Measurements from ENCODE around the gene CWC27.

Gene CWC27

GRCh38 chr5:64884541-64884940, 115.8 kb downstream of the CWC27 start:
- no peaks in the 10 kb centered on the region for H3K9me3 ChIP-seq (ENCODE audit: control insufficient read depth, insufficient read depth, low read depth, low read length)
- no peak for TF ChIP-seq MEIS1 (CRISPR knock-in tag; IDR thresholded peaks at IDR 0.05; ENCODE audit: borderline replicate concordance)
- no peak for TF ChIP-seq ZNF514 (tag by site-specific recombination; IDR thresholded peaks at IDR 0.05)
- TF ChIP-seq ZNF473 (tag by site-specific recombination; IDR thresholded peaks at IDR 0.05): no peak
- TF ChIP-seq ZNF843 (tag by site-specific recombination; IDR thresholded peaks at IDR 0.05): no peak
- no peak for TF ChIP-seq ZNF624 (tag by site-specific recombination; IDR thresholded peaks at IDR 0.05)
- TF ChIP-seq ELK4 (IDR thresholded peaks at IDR 0.05; ENCODE audit: borderline replicate concordance, low read depth, low read length): no peak
- no peak for TF ChIP-seq ZNF660 (tag by site-specific recombination; IDR thresholded peaks at IDR 0.05)
- no peak for TF ChIP-seq ZNF501 (tag by site-specific recombination; IDR thresholded peaks at IDR 0.05)
- TF ChIP-seq ZNF169 (tag by site-specific recombination; IDR thresholded peaks at IDR 0.05): no peak
- TF ChIP-seq ZNF664 (tag by site-specific recombination; IDR thresholded peaks at IDR 0.05): no peak
- CTCF ChIA-PET: no interaction called here
- no peaks in the 10 kb centered on the region; the same call in 1 of the 2 replicates for H3K4me1 ChIP-seq (ENCODE audit: control insufficient read depth, insufficient read depth, low read length)
- H3K4me3 ChIP-seq (ENCODE audit: low read depth, low read length): no peak overlapping the region
- POLR2A ChIA-PET: no interaction called here
- no peak overlapping the region for H3K27ac ChIP-seq (ENCODE audit: extremely low read depth, low read depth, low read length)
- H3K36me3 ChIP-seq (ENCODE audit: control insufficient read depth in 2 of 2, insufficient read depth in 1 of 2, low read length in 2 of 2): no peaks in the 10 kb centered on the region

- Histone ChIP-seq H3K27ac (ENCODE audit: extremely low read depth, low read depth, low read length) (no peak overlapping the region), H3K4me3 (ENCODE audit: low read depth, low read length) (no peak overlapping the region), H3K4me1 (ENCODE audit: control insufficient read depth, insufficient read depth, low read length) (no peaks in the 10 kb centered on the region; the same call in 1 of the 2 replicates), H3K36me3 (ENCODE audit: control insufficient read depth in 2 of 2, insufficient read depth in 1 of 2, low read length in 2 of 2) (no peaks in the 10 kb centered on the region), H3K9me3 (ENCODE audit: control insufficient read depth, insufficient read depth, low read depth, low read length) (no peaks in the 10 kb centered on the region)
- ChIA-PET CTCF (interaction anchor here (0.6 kb wide), 2 partner anchors 204 to 979 kb away, joined by 3 to 5 read pairs; no protein-coding TSS in a partner anchor), POLR2A (no interaction called here)
- TF ChIP-seq ZSCAN23 (tag by site-specific recombination; IDR thresholded peaks at IDR 0.05) (no peak), ZNF280C (tag by site-specific recombination; IDR thresholded peaks at IDR 0.05) (no peak), ZNF2 (tag by site-specific recombination; IDR thresholded peaks at IDR 0.05) (no peak)
Measured at GRCh38 chr5:64887910-64888309, 119.2 kb downstream of the CWC27 start.

- Histone ChIP-seq H3K9me3 (ENCODE audit: control insufficient read depth, insufficient read depth, low read depth, low read length) (0 out of 2 replicates have a peak, but pooled peaks cover 2% of the 10 kb centered on the region), H3K36me3 (ENCODE audit: control insufficient read depth in 2 of 2, insufficient read depth in 1 of 2, low read length in 2 of 2) (no peaks in the 10 kb centered on the region), H3K4me1 (ENCODE audit: control insufficient read depth, insufficient read depth, low read length) (no peaks in the 10 kb centered on the region), H3K4me3 (ENCODE audit: low read depth, low read length) (no peak overlapping the region), H3K27ac (ENCODE audit: extremely low read depth, low read depth, low read length) (no peak overlapping the region)
- TF ChIP-seq ZNF362 (tag by site-specific recombination; IDR thresholded peaks at IDR 0.05) (no peak), ZNF549 (tag by site-specific recombination; IDR thresholded peaks at IDR 0.05) (no peak), ZNF174 (tag by site-specific recombination; IDR thresholded peaks at IDR 0.05) (no peak), MEIS1 (CRISPR knock-in tag; IDR thresholded peaks at IDR 0.05; ENCODE audit: borderline replicate concordance) (no peak), IKZF3 (tag by site-specific recombination; IDR thresholded peaks at IDR 0.05) (no peak), PRDM6 (tag by site-specific recombination; IDR thresholded peaks at IDR 0.05) (no peak), ZNF513 (tag by site-specific recombination; IDR thresholded peaks at IDR 0.05) (no peak), ZNF510 (tag by site-specific recombination; IDR thresholded peaks at IDR 0.05; ENCODE audit: insufficient replicate concordance) (no peak)
- POLR2A ChIA-PET: no interaction called here
- CTCF ChIA-PET: no interaction called here
Measured at GRCh38 chr5:64895748-64896147, 127.0 kb downstream of the CWC27 start.
